Measurements from ENCODE around the gene PPP2R2D. TPM values are rescaled to one million over a fixed set of nuclear protein-coding genes. Genes with fewer than 3 reads are reported as not detected.

Gene PPP2R2D
- total RNA-seq, 2 donors from 2014 or later: 43.1 to 52.4 TPM

DNA sequence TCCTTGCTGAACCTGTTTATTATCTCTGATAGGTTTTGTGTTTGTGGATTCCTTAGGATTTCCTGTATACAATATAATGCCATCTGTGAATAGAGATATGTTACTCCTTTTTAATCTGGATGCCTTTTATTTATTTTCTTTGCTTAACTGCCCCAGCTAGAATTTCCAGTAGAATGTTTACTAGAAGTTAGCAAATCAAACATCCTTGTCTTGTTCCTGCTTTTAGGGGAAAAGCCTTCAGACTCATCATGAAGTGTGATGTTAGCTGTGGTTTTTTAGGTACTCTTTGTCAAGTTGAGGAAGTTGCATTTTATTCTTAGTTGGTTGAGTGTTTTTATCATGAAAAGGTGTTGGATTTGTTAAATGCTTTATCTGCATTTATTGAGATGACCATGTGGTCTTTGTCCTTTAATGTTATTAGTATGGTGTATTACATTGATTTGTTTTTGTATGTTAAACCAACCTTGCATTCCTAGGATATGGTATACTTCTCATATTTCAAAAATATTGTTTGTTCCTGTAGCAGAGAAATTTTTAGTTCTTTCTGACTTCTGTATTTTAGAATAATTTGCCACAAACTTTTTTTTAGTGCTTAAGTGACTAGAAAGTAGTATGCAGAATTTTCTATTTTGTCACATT, 24.3 kb downstream of the PPP2R2D start:
- DNase-seq (no peak), ATAC-seq (no peak)
- Histone ChIP-seq H3K4me3 (no peak overlapping the region), H3K9me3 (no peaks in the 10 kb centered on the region), H3K4me1 (peaks cover 49% of the 10 kb centered on the region), H3K27ac (no peak overlapping the region), H3K36me3 (replicated peaks in 1 of 2; ENCODE audit: insufficient read depth in 1 of 2, low read depth in 2 of 2) (no peaks in the 10 kb centered on the region), H3K27me3 (no peaks in the 10 kb centered on the region)
- intact Hi-C loops (cut with DNase I): no loop called here
- TF ChIP-seq, protein P1, sequence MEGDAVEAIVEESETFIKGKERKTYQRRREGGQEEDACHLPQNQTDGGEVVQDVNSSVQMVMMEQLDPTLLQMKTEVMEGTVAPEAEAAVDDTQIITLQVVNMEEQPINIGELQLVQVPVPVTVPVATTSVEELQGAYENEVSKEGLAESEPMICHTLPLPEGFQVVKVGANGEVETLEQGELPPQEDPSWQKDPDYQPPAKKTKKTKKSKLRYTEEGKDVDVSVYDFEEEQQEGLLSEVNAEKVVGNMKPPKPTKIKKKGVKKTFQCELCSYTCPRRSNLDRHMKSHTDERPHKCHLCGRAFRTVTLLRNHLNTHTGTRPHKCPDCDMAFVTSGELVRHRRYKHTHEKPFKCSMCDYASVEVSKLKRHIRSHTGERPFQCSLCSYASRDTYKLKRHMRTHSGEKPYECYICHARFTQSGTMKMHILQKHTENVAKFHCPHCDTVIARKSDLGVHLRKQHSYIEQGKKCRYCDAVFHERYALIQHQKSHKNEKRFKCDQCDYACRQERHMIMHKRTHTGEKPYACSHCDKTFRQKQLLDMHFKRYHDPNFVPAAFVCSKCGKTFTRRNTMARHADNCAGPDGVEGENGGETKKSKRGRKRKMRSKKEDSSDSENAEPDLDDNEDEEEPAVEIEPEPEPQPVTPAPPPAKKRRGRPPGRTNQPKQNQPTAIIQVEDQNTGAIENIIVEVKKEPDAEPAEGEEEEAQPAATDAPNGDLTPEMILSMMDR (IDR thresholded peaks at IDR 0.05): no peak
- no peak for TF ChIP-seq POLR2A (IDR thresholded peaks at IDR 0.05)

DNA sequence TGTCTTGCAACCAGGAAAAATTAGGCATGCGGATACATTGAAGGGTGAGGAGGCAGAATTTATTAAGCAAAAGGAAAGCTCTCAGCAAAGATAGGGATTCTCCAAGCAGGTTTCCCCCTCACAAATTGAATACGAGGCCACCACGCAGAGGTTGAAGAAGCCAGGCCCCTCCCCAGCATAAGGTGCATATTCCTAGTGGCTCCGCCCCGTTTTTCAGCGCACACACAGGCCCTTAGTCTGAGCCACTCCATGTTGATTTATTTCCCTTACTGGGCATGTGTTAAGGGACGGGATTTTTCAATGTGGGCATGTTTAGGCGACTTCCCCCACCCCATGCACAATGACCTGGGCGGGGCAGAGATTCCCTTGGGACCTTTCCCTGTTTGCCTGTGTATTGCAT, 24.9 kb downstream of the PPP2R2D start:
- TF ChIP-seq, protein P1 (IDR thresholded peaks at IDR 0.05): no peak
- no peak for TF ChIP-seq POLR2A (IDR thresholded peaks at IDR 0.05)
- WGBS, 2 donors: 95 to 97% methylated on average over 9 of the region's 9 CpGs
- no peak for ATAC-seq
- H3K9me3 ChIP-seq: no peaks in the 10 kb centered on the region
- H3K27me3 ChIP-seq: no peaks in the 10 kb centered on the region
- H3K4me3 ChIP-seq: no peak overlapping the region
- H3K27ac ChIP-seq: no peak overlapping the region
- no peaks in the 10 kb centered on the region for H3K36me3 ChIP-seq (replicated peaks in 1 of 2; ENCODE audit: insufficient read depth in 1 of 2, low read depth in 2 of 2)
- no peak for DNase-seq
- H3K4me1 ChIP-seq: peaks cover 50% of the 10 kb centered on the region
- intact Hi-C loops (cut with DNase I): no loop called here

DNA sequence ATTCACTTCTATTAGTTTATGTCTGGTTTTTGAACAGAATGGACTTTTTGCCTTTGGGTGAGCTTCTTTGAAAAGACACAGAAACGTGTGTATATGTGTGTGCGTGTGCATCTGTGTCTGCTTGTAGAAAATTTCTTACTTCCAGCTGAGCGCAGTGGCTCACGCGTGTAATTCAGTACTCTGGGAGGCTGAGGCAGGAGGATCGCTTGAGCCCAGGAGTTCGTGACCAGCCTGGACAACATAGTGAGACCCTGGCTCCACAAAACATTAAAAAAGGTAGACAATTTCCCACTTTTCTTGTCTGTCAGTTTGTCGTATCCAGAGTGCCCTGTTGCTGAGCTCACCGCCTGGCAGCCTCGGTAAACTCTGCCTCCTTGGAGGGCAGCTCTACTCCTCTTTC, 25.4 kb downstream of the PPP2R2D start:
- DNase-seq (no peak), ATAC-seq (no peak)
- intact Hi-C loops (cut with DNase I): no loop called here
- TF ChIP-seq, protein P1 (IDR thresholded peaks at IDR 0.05): no peak
- TF ChIP-seq POLR2A (IDR thresholded peaks at IDR 0.05): no peak
- 98% methylated on average over 10 of the region's 10 CpGs for WGBS, 2 donors
- H3K9me3 ChIP-seq: no peaks in the 10 kb centered on the region
- no peaks in the 10 kb centered on the region for H3K36me3 ChIP-seq (replicated peaks in 1 of 2; ENCODE audit: insufficient read depth in 1 of 2, low read depth in 2 of 2)
- no peak overlapping the region for H3K27ac ChIP-seq
- H3K4me1 ChIP-seq: peaks cover 52% of the 10 kb centered on the region
- no peak overlapping the region for H3K4me3 ChIP-seq
- H3K27me3 ChIP-seq: no peaks in the 10 kb centered on the region

DNA sequence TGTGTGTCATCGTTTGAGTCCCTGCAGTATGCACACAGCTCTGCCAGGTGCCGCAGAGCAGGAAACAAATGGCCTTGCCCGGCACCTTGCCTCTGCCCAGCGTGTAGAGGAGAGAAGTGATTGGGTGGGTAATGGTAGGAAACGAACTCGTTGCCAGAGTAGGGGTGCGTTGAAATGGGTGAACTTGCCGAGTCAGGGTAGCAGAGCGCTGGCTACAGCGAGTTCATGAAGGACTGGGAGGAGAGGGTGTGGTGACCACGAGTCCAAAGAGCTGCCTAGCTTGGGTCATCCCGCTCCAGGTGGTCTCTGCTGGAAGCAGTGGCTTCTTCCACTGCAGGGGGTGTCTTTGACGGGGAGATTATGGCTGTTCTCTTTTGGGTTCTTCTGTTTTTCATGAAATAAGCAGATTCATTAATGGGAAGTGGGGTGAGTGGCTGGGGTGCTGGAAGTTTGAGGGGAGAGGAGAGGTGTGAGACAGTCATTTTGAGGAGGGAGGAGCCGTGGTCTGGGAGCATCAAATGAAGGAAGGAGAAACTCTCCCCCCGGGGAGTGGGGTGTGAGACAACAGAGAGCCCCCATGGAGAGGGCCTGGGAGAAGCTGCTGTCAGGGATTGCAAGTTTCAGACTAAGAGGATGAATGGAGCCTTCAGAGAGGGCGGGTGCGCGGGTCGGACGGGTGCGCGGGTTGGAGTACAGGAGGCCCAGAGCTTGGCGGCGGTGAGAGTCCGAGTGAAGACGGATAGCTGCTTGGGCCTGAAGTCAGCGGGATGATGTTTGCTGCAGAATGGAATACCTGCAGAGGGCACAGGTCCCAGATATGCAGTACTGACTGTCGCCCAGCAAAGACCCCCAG, 26.2 kb downstream of the PPP2R2D start:
- no peak overlapping the region for H3K4me3 ChIP-seq
- no peak for ATAC-seq
- no peaks in the 10 kb centered on the region for H3K27me3 ChIP-seq
- H3K27ac ChIP-seq: no peak overlapping the region
- no peaks in the 10 kb centered on the region for H3K36me3 ChIP-seq (replicated peaks in 1 of 2; ENCODE audit: insufficient read depth in 1 of 2, low read depth in 2 of 2)
- intact Hi-C loops (cut with DNase I): no loop called here
- TF ChIP-seq, protein P1 (IDR thresholded peaks at IDR 0.05): no peak
- no peak for TF ChIP-seq POLR2A (IDR thresholded peaks at IDR 0.05)
- 93 to 94% methylated on average over 28 of the region's 28 CpGs for WGBS, 2 donors
- no peak for DNase-seq
- H3K4me1 ChIP-seq: peaks cover 59% of the 10 kb centered on the region
- no peaks in the 10 kb centered on the region for H3K9me3 ChIP-seq

Data from body of pancreas (tissue), 4 donors.